H9 (cell line): Measurements from ENCODE around the gene SLC2A9. TPM values are rescaled to one million over a fixed set of nuclear protein-coding genes. Genes with fewer than 3 reads are reported as not detected.

Experiments
- DNase-seq: peaks from one replicate; pipeline ENCODE4 v3.0.0-alpha.2; 2017
- H2AFZ ChIP-seq: one replicate; pipeline ENCODE4 v1.6.1; 2013; ENCODE audit warnings: mild to moderate bottlenecking, low read length, control low read depth, moderate library complexity
- H2AK5ac ChIP-seq: 2 replicates; pipeline ENCODE4 v1.6.1; 2013; ENCODE audit warnings: low read length, control low read depth, mixed read lengths; ENCODE audit not compliant: insufficient read length
- H2BK120ac ChIP-seq: one replicate; pipeline ENCODE4 v1.6.1; 2013; ENCODE audit warnings: low read depth, mild to moderate bottlenecking, low read length, control low read depth, inconsistent platforms; ENCODE audit not compliant: poor library complexity, severe bottlenecking
- H2BK12ac ChIP-seq: 2 replicates; pipeline ENCODE4 v1.6.1; 2013; ENCODE audit warnings: low read length, control low read depth, mixed read lengths, low read depth; ENCODE audit not compliant: insufficient read length
- H2BK15ac ChIP-seq: 2 replicates; pipeline ENCODE4 v1.6.1; 2013; ENCODE audit warnings: low read depth, low read length, control low read depth
- H2BK20ac ChIP-seq: one replicate; pipeline ENCODE4 v1.6.1; 2013; ENCODE audit warnings: low read depth, mild to moderate bottlenecking, low read length, control low read depth, inconsistent platforms; ENCODE audit not compliant: poor library complexity, severe bottlenecking
- H2BK5ac ChIP-seq: 2 replicates; pipeline ENCODE4 v1.6.1; 2013; ENCODE audit warnings: low read length, control low read depth, mixed read lengths; ENCODE audit not compliant: insufficient read length
- H3K14ac ChIP-seq: 2 replicates; pipeline ENCODE4 v1.6.1; 2013; ENCODE audit warnings: low read length, control low read depth; ENCODE audit not compliant: insufficient read depth
- H3K18ac ChIP-seq: 2 replicates; pipeline ENCODE4 v1.6.1; 2013; ENCODE audit warnings: low read depth, mild to moderate bottlenecking, mixed read lengths, low read length, control low read depth; ENCODE audit not compliant: insufficient read length
- H3K23ac ChIP-seq: 2 replicates; pipeline ENCODE4 v1.6.1; 2013; ENCODE audit warnings: low read length, control low read depth, mixed read lengths, low read depth; ENCODE audit not compliant: insufficient read length
- H3K23me2 ChIP-seq: 2 replicates; pipeline ENCODE4 v1.6.1; 2013; ENCODE audit warnings: low read depth, mild to moderate bottlenecking, mixed read lengths, low read length, control low read depth; ENCODE audit not compliant: insufficient read length, poor library complexity, severe bottlenecking
- H3K27ac ChIP-seq: 2 replicates; pipeline ENCODE4 v1.5.1; 2013; ENCODE audit warnings: low read length, control low read depth, mixed read lengths, low read depth; ENCODE audit not compliant: insufficient read length
- H3K27me3 ChIP-seq: 2 replicates; pipeline ENCODE4 v1.6.1; 2013; ENCODE audit warnings: low read length, control low read depth, inconsistent platforms; ENCODE audit not compliant: insufficient read depth
- H3K4ac ChIP-seq: 2 replicates; pipeline ENCODE4 v1.6.1; 2013; ENCODE audit warnings: low read depth, mild to moderate bottlenecking, control low read depth, inconsistent platforms, low read length, moderate library complexity
- H3K4me1 ChIP-seq: 2 replicates; pipeline ENCODE4 v1.6.1; 2013; ENCODE audit warnings: low read length, control low read depth, inconsistent platforms; ENCODE audit not compliant: insufficient read depth
- H3K4me2 ChIP-seq: 2 replicates; pipeline ENCODE4 v1.6.1; 2013; ENCODE audit warnings: low read length, control low read depth, mixed read lengths; ENCODE audit not compliant: insufficient read length, insufficient read depth
- H3K56ac ChIP-seq: 2 replicates; pipeline ENCODE4 v1.6.1; 2013; ENCODE audit warnings: low read depth, mild to moderate bottlenecking, mixed read lengths, low read length, control low read depth; ENCODE audit not compliant: insufficient read length
- H3K79me1 ChIP-seq: 2 replicates; pipeline ENCODE4 v1.6.1; 2013; ENCODE audit warnings: low read depth, mild to moderate bottlenecking, moderate library complexity, low read length, control low read depth, inconsistent platforms; ENCODE audit not compliant: insufficient read depth, poor library complexity, severe bottlenecking
- H3K79me2 ChIP-seq: 2 replicates; pipeline ENCODE4 v1.6.1; 2013; ENCODE audit warnings: low read length, control low read depth, inconsistent platforms; ENCODE audit not compliant: insufficient read depth
- H3K9ac ChIP-seq: 2 replicates; pipeline ENCODE4 v1.6.1; 2013; ENCODE audit warnings: low read length, control low read depth, mixed read lengths; ENCODE audit not compliant: insufficient read length; ENCODE audit errors: extremely low read depth
- H3K9me3 ChIP-seq: one replicate; pipeline ENCODE4 v1.6.1; 2013; ENCODE audit warnings: low read depth, low read length, inconsistent platforms; ENCODE audit not compliant: control insufficient read depth
- H3T11ph ChIP-seq: one replicate; pipeline ENCODE4 v1.6.1; 2013; ENCODE audit warnings: mild to moderate bottlenecking, low read length, control low read depth, inconsistent platforms
- H4K20me1 ChIP-seq: one replicate; pipeline ENCODE4 v1.6.1; 2013; ENCODE audit not compliant: control insufficient read depth, insufficient read length, insufficient read depth
- H4K5ac ChIP-seq: 2 replicates; pipeline ENCODE4 v1.6.1; 2013; ENCODE audit warnings: low read depth, mild to moderate bottlenecking, mixed read lengths, low read length, control low read depth; ENCODE audit not compliant: insufficient read length
- H4K8ac ChIP-seq: replicated peaks from 2 replicates; pipeline ENCODE4 v1.6.1; 2013; ENCODE audit warnings: low read length, control low read depth, mixed read lengths, low read depth; ENCODE audit not compliant: insufficient read length
- H4K91ac ChIP-seq: 2 replicates; pipeline ENCODE4 v1.6.1; 2013; ENCODE audit warnings: low read depth, mild to moderate bottlenecking, moderate library complexity, mixed read lengths, low read length, control low read depth; ENCODE audit not compliant: insufficient read length
- H3K27ac Mint-ChIP-seq, 3 experiments: 2 replicates in 2 of 3; 3 replicates in 1 of 3; pipeline ENCODE4 v1.8.0; 2020 to 2021; ENCODE audit warnings: mixed read lengths in 3 of 3, mild to moderate bottlenecking in 1 of 3, moderate library complexity in 1 of 3
- H3K27me3 Mint-ChIP-seq: 2 replicates; pipeline ENCODE4 v1.8.0; 2021; ENCODE audit warnings: low read depth, mild to moderate bottlenecking, moderate library complexity, mixed read lengths
- H3K36me3 Mint-ChIP-seq, 3 experiments: 2 replicates in 2 of 3; 3 replicates in 1 of 3; pipeline ENCODE4 v1.8.0; 2020 to 2021; ENCODE audit warnings: low read depth in 3 of 3, mixed read lengths in 3 of 3; ENCODE audit not compliant: insufficient read depth in 1 of 3
- H3K4me1 Mint-ChIP-seq, 2 experiments: 2 replicates each; pipeline ENCODE4 v1.8.0; 2020; ENCODE audit warnings: mixed read lengths in 2 of 2
- H3K4me3 Mint-ChIP-seq, 2 experiments: 2 replicates in 1 of 2; 3 replicates in 1 of 2; pipeline ENCODE4 v1.8.0; 2020 to 2021; ENCODE audit warnings: mild to moderate bottlenecking in 2 of 2, mixed read lengths in 2 of 2, moderate library complexity in 1 of 2
- H3K9me3 Mint-ChIP-seq, 2 experiments: 2 replicates in 1 of 2; 3 replicates in 1 of 2; pipeline ENCODE4 v1.8.0; 2020; ENCODE audit warnings: mild to moderate bottlenecking in 2 of 2, mixed read lengths in 2 of 2, moderate library complexity in 1 of 2
- CTCF ChIP-seq: fragments of 200-600 bp; sonication (generic); conservative IDR thresholded peaks from 3 replicates; pipeline ENCODE4 v1.8.0; 2021; ENCODE audit warnings: antibody characterized with exemption, mild to moderate bottlenecking
- WGBS: extraction: QIAGEN DNeasy Blood & Tissue Kit; methylation state at CpG from one replicate; pipeline ENCODE4 v1.1.7; 2013; ENCODE audit warnings: missing lambda C conversion rate, low lambda C conversion rate, mixed read lengths; ENCODE audit not compliant: insufficient read length; ENCODE audit errors: extremely low coverage; 5-methylcytosine and 5-hydroxymethylcytosine counted together
- total RNA-seq: library from RNA; stranded (reverse); gene quantifications from 2 replicates; pipeline ENCODE4 v1.2.1, GENCODE V29; 2021

SLC2A9 gene
- total RNA-seq, 1 experiment from 2014 or later: 0.79 TPM

DNA sequence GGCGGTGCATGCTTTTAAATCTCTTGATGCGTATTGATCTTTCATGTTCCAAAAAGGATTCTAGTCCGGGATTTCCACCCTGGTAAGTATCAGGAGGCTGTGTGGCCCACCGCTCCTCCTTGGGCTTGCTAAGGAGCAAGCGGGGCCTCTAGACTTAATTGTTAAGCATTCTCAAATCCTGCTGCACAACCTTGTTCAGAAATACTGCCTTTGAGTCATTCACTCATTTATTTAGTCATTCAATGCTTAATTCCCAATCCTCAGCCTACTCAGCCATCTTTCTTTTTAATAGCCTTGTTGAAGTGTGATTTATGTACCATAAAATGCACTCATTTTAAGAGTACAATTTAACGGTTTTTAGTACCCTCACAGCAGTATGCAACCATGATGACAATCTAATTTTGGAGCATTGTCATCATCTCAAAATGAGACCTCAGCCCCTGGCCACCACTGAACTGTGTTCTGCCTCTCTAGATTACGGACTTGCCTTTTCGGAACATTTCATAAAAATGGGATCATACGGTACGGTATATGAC, 15.6 kb upstream of the SLC2A9 start:
- no peak overlapping the region for H3K18ac ChIP-seq
- no peak overlapping the region for H3K23ac ChIP-seq
- Mint-ChIP-seq H3K9me3 (no peaks in the 10 kb centered on the region), H3K36me3 (no peaks in the 10 kb centered on the region), H3K27me3 (peaks cover 16% of the 10 kb centered on the region), H3K4me3 (no peak overlapping the region), H3K27ac (no peak overlapping the region), H3K4me1 (peaks cover 6 to 11% of the 10 kb centered on the region in 2 experiments)
- no peak overlapping the region for H3K14ac ChIP-seq
- no peaks in the 10 kb centered on the region for H4K20me1 ChIP-seq
- H2AK5ac ChIP-seq: no peak overlapping the region
- TF ChIP-seq CTCF: no peak
- no peaks in the 10 kb centered on the region for H3K79me1 ChIP-seq
- H2BK12ac ChIP-seq: no peak overlapping the region
- no peaks in the 10 kb centered on the region for H3K23me2 ChIP-seq
- H3K27me3 ChIP-seq: no peaks in the 10 kb centered on the region
- no peaks in the 10 kb centered on the region for H3K9me3 ChIP-seq
- H3K4ac ChIP-seq: no peak overlapping the region
- no CpG with 5 or more reads among the region's 10 CpGs for WGBS
- no peak overlapping the region for H2BK20ac ChIP-seq
- no peak overlapping the region for H3K56ac ChIP-seq
- no peak overlapping the region for H3K27ac ChIP-seq
- H2BK120ac ChIP-seq: no peak overlapping the region
- H3K9ac ChIP-seq: no peak overlapping the region
- H4K8ac ChIP-seq: no peak overlapping the region
- H4K91ac ChIP-seq: no peak overlapping the region
- no peak overlapping the region for H2AFZ ChIP-seq
- no peak overlapping the region for H4K5ac ChIP-seq
- no peaks in the 10 kb centered on the region for H3K4me1 ChIP-seq
- H3K4me2 ChIP-seq: no peak overlapping the region
- H2BK5ac ChIP-seq: no peak overlapping the region
- no peak overlapping the region for H2BK15ac ChIP-seq
- no peak overlapping the region for H3T11ph ChIP-seq
- H3K79me2 ChIP-seq: no peaks in the 10 kb centered on the region
- no peak for DNase-seq
